ENCODE measurements around the gene KMT2B. TPM values are rescaled to one million over a fixed set of nuclear protein-coding genes. Genes with fewer than 3 reads are reported as not detected.

Gene KMT2B
- total and polyA plus RNA-seq, 12 donors: 6.6 to 97.3 (median 22.6) TPM

- no peak overlapping the region for H3K4me3 ChIP-seq
- H3K36me3 ChIP-seq (replicated peaks in 1 of 2): no peaks in the 10 kb centered on the region
- TF ChIP-seq CTCF (IDR thresholded peaks at IDR 0.05) (no peak), POLR2A (IDR thresholded peaks at IDR 0.05) (no peak)
- no peaks in the 10 kb centered on the region for H3K9me3 ChIP-seq (replicated peaks in 1 of 3)
- DNase-seq: peak in 1 of 7 donors; percentile 5
- WGBS, 4 donors: 78 to 83% (median 81%) methylated on average over 10 to 12 of the region's 12 CpGs
- H3K4me1 ChIP-seq (replicated peaks in 1 of 2): peaks cover 14 to 15% of the 10 kb centered on the region in 2 donors
- no peaks in the 10 kb centered on the region for H3K27me3 ChIP-seq
- no peak overlapping the region for H3K27ac ChIP-seq
- intact Hi-C loops (cut with DNase I): loop anchor here in 1 of 2 donors (10.0 kb wide), 1 partner anchor 169 kb away; the partner anchor contains the start of gene TMEM147
Observed at GRCh38 chr19:35713904-35714495, 3.8 kb upstream of the KMT2B start.

GRCh38 chr19:35714601-35715354 lies 3.0 kb upstream of the KMT2B start:
- no peaks in the 10 kb centered on the region for H3K9me3 ChIP-seq (replicated peaks in 1 of 3)
- H3K27ac ChIP-seq: no peak overlapping the region
- WGBS, 4 donors: 69 to 81% (median 78%) methylated on average over 10 to 14 of the region's 14 CpGs
- TF ChIP-seq POLR2A (IDR thresholded peaks at IDR 0.05) (no peak), CTCF (IDR thresholded peaks at IDR 0.05) (no peak)
- H3K36me3 ChIP-seq (replicated peaks in 1 of 2): peaks cover 0 to under 1% of the 10 kb centered on the region in 2 donors
- DNase-seq: no peak
- H3K27me3 ChIP-seq: no peaks in the 10 kb centered on the region
- intact Hi-C loops (cut with DNase I): loop anchor here in 1 of 2 donors (10.0 kb wide), 1 partner anchor 170 kb away; the partner anchor contains the start of gene TMEM147
- peaks cover 21% of the 10 kb centered on the region in 2 donors for H3K4me1 ChIP-seq (replicated peaks in 1 of 2)
- no peak overlapping the region for H3K4me3 ChIP-seq

- WGBS, 4 donors: 81 to 87% (median 82%) methylated on average over 6 to 7 of the region's 7 CpGs; no CpG with 5 or more reads in 1 of the 4 donors
- Histone ChIP-seq H3K4me1 (replicated peaks in 1 of 2) (peaks cover 21 to 26% of the 10 kb centered on the region in 2 donors), H3K27me3 (no peaks in the 10 kb centered on the region), H3K9me3 (replicated peaks in 1 of 3) (no peaks in the 10 kb centered on the region), H3K27ac (no peak overlapping the region), H3K4me3 (peak overlapping the region in 1 of 4 donors; percentile 99), H3K36me3 (replicated peaks in 1 of 2) (peaks cover 0 to 6% of the 10 kb centered on the region in 2 donors)
- DNase-seq: peak in 2 of 7 donors; percentile 8 to 25
- intact Hi-C loops (cut with DNase I): loop anchor here in 1 of 2 donors (10.0 kb wide), 1 partner anchor 171 kb away; the partner anchor contains the start of gene TMEM147
- TF ChIP-seq POLR2A (IDR thresholded peaks at IDR 0.05): no peak
- TF ChIP-seq CTCF (IDR thresholded peaks at IDR 0.05): no peak
Observed at GRCh38 chr19:35715355-35715809, 2.4 kb upstream of the KMT2B start.
